ENCODE results near the gene RAB3C. TPM values are rescaled to one million over a fixed set of nuclear protein-coding genes. Genes with fewer than 3 reads are reported as not detected.

The RAB3C gene
- total RNA-seq, 4 donors from 2014 or later: 0.09 to 0.38 (median 0.21) TPM; not detected in 1

GRCh38 chr5:58765058-58765457 is 182.2 kb downstream of the RAB3C start:
- H3K4me3 ChIP-seq: no peak overlapping the region
- H3K36me3 ChIP-seq: no peaks in the 10 kb centered on the region
- H3K27me3 ChIP-seq: no peaks in the 10 kb centered on the region
- H3K4me1 ChIP-seq: no peaks in the 10 kb centered on the region
- WGBS, 2 donors: 70 to 77% methylated on average over 2 of the region's 2 CpGs
- TF ChIP-seq CTCF (IDR thresholded peaks at IDR 0.05) (no peak), POLR2A (IDR thresholded peaks at IDR 0.05) (no peak)
- no peaks in the 10 kb centered on the region for H3K9me3 ChIP-seq
- no peak overlapping the region for H3K27ac ChIP-seq
- no peak for DNase-seq
- intact Hi-C loops (cut with DNase I): no loop called here

GRCh38 chr5:58767104-58767503 is 184.2 kb downstream of the RAB3C start:
- Histone ChIP-seq H3K36me3 (no peaks in the 10 kb centered on the region), H3K4me1 (no peaks in the 10 kb centered on the region), H3K27ac (no peak overlapping the region), H3K27me3 (no peaks in the 10 kb centered on the region), H3K9me3 (no peaks in the 10 kb centered on the region), H3K4me3 (no peak overlapping the region)
- no peak for TF ChIP-seq CTCF (IDR thresholded peaks at IDR 0.05)
- no peak for TF ChIP-seq POLR2A (IDR thresholded peaks at IDR 0.05)
- intact Hi-C loops (cut with DNase I): no loop called here
- DNase-seq: no peak

- no peak overlapping the region for H3K4me3 ChIP-seq
- H3K27me3 ChIP-seq: no peaks in the 10 kb centered on the region
- TF ChIP-seq POLR2A (IDR thresholded peaks at IDR 0.05) (no peak), CTCF (IDR thresholded peaks at IDR 0.05) (no peak)
- intact Hi-C loops (cut with DNase I): no loop called here
- H3K9me3 ChIP-seq: no peaks in the 10 kb centered on the region
- H3K27ac ChIP-seq: no peak overlapping the region
- DNase-seq: no peak
- no peaks in the 10 kb centered on the region for H3K36me3 ChIP-seq
- 72 to 78% methylated on average over 3 of the region's 3 CpGs for WGBS, 2 donors
- H3K4me1 ChIP-seq: no peaks in the 10 kb centered on the region
These were observed 187.3 kb downstream of the RAB3C start for GRCh38 chr5:58770136-58770535.

- 52 to 53% methylated on average over 2 of the region's 2 CpGs for WGBS, 2 donors
- no peaks in the 10 kb centered on the region for H3K27me3 ChIP-seq
- H3K4me3 ChIP-seq: no peak overlapping the region
- H3K36me3 ChIP-seq: no peaks in the 10 kb centered on the region
- intact Hi-C loops (cut with DNase I): no loop called here
- no peak overlapping the region for H3K27ac ChIP-seq
- no peak for DNase-seq
- no peaks in the 10 kb centered on the region for H3K9me3 ChIP-seq
- no peaks in the 10 kb centered on the region for H3K4me1 ChIP-seq
- TF ChIP-seq CTCF (IDR thresholded peaks at IDR 0.05): no peak
- no peak for TF ChIP-seq POLR2A (IDR thresholded peaks at IDR 0.05)
These were observed 188.9 kb downstream of the RAB3C start for GRCh38 chr5:58771796-58772195.

GRCh38 chr5:58773744-58774441 is 191.0 kb downstream of the RAB3C start:
- no peak for TF ChIP-seq POLR2A (IDR thresholded peaks at IDR 0.05)
- TF ChIP-seq CTCF (IDR thresholded peaks at IDR 0.05): no peak
- no peak for DNase-seq
- no peaks in the 10 kb centered on the region for H3K9me3 ChIP-seq
- no peak overlapping the region for H3K4me3 ChIP-seq
- WGBS, 2 donors: 5 to 29% methylated on average over 2 of the region's 2 CpGs
- H3K27me3 ChIP-seq: no peaks in the 10 kb centered on the region
- no peak overlapping the region for H3K27ac ChIP-seq
- H3K36me3 ChIP-seq: no peaks in the 10 kb centered on the region
- intact Hi-C loops (cut with DNase I): no loop called here
- H3K4me1 ChIP-seq: no peaks in the 10 kb centered on the region
